SK-N-SH (cell line): Measurements from ENCODE around the gene FKRP. TPM values are rescaled to one million over a fixed set of nuclear protein-coding genes. Genes with fewer than 3 reads are reported as not detected.

Experiments
- CTCF ChIA-PET: fragments of 300-600, 350-600 bp; formaldehyde crosslinking; extraction: SDS; loops from one replicate; lab custom pipeline; 2021; lab: Yijun Ruan, JAX
- POLR2A ChIA-PET: fragments of 350-600 bp; sonication (Branson Sonifier 250); formaldehyde crosslinking; extraction: SDS; loops from one replicate; lab custom pipeline; 2020; ENCODE audit warnings: antibody characterized with exemption, inconsistent platforms; lab: Yijun Ruan, JAX
- DNase-seq: peaks from one replicate; pipeline ENCODE4 v3.0.0; 2012
- H2AFZ ChIP-seq: fragments of 200-600 bp; sonication (generic); 2 replicates; pipeline ENCODE4 v1.8.1; 2016; ENCODE audit warnings: antibody characterized with exemption, mild to moderate bottlenecking, low read depth
- H3F3A ChIP-seq: fragments of 200-600 bp; sonication (generic); replicated peaks from 2 replicates; pipeline ENCODE3; 2016; ENCODE audit warnings: antibody characterized with exemption, mild to moderate bottlenecking; ENCODE audit not compliant: insufficient read depth
- H3K27ac ChIP-seq, 2 experiments: fragments of 200-500 bp in 1 of 2; fragments of 200-600 bp in 1 of 2; sonication (Bioruptor generic) in 1 of 2; sonication (generic), shearing (Covaris generic) in 1 of 2; 2 replicates each; pipeline versions ENCODE4 v1.5.1 to v1.6.1; 2014 to 2016; ENCODE audit warnings: low read depth in 2 of 2, inconsistent platforms in 1 of 2, low read length in 1 of 2, mild to moderate bottlenecking in 1 of 2, mixed read lengths in 1 of 2
- H3K27me3 ChIP-seq: fragments of 200-600 bp; sonication (generic), shearing (Covaris generic); 2 replicates; pipeline ENCODE4 v1.6.1; 2016; ENCODE audit warnings: mixed run types; ENCODE audit not compliant: insufficient read depth
- H3K36me3 ChIP-seq, 2 experiments: fragments of 200-500 bp in 1 of 2; fragments of 200-600 bp in 1 of 2; sonication (Bioruptor generic) in 1 of 2; sonication (generic) in 1 of 2; replicated peaks in 1 of 2; 2 replicates each; pipeline versions ENCODE3 to v1.5.1; 2014 to 2016; ENCODE audit warnings: low read length in 1 of 2, mild to moderate bottlenecking in 1 of 2; ENCODE audit not compliant: insufficient read depth in 2 of 2, control insufficient read depth in 1 of 2
- H3K4me1 ChIP-seq, 2 experiments: fragments of 200-500 bp in 1 of 2; fragments of 200-600 bp in 1 of 2; sonication (Bioruptor generic) in 1 of 2; sonication (generic), shearing (Covaris generic) in 1 of 2; 2 replicates each; pipeline versions ENCODE4 v1.5.1 to v1.6.1; 2014 to 2016; ENCODE audit warnings: low read depth in 1 of 2, low read length in 1 of 2, mixed run types in 1 of 2; ENCODE audit not compliant: insufficient read depth in 2 of 2, control insufficient read depth in 1 of 2
- H3K4me2 ChIP-seq: fragments of 200-600 bp; sonication (generic), shearing (Covaris generic); 2 replicates; pipeline ENCODE4 v1.6.1; 2017; ENCODE audit warnings: mixed run types
- H3K4me3 ChIP-seq, 2 experiments: fragments of 200-500 bp in 1 of 2; fragments of 200-600 bp in 1 of 2; sonication (Bioruptor generic) in 1 of 2; sonication (generic), shearing (Covaris generic) in 1 of 2; 2 replicates each; pipeline versions ENCODE4 v1.5.1 to v1.8.1; 2014 to 2016; ENCODE audit warnings: low read depth in 2 of 2, inconsistent platforms in 1 of 2, low read length in 1 of 2, mild to moderate bottlenecking in 1 of 2, mixed read lengths in 1 of 2, moderate library complexity in 1 of 2
- H3K79me2 ChIP-seq: fragments of 200-600 bp; sonication (generic); 2 replicates; pipeline ENCODE4 v1.8.1; 2017; ENCODE audit warnings: mild to moderate bottlenecking; ENCODE audit not compliant: insufficient read depth
- H3K9ac ChIP-seq: fragments of 200-600 bp; sonication (generic); 2 replicates; pipeline ENCODE4 v1.6.1; 2017; ENCODE audit warnings: mixed run types
- H3K9me2 ChIP-seq: fragments of 200-600 bp; sonication (generic); 2 replicates; pipeline ENCODE4 v1.6.1; 2017; ENCODE audit warnings: mixed run types
- H3K9me3 ChIP-seq: fragments of 200-600 bp; sonication (generic); 2 replicates; pipeline ENCODE4 v1.6.1; 2017; ENCODE audit warnings: mixed run types, mild to moderate bottlenecking, moderate library complexity
- H4K20me1 ChIP-seq: fragments of 200-600 bp; sonication (generic); 2 replicates; pipeline ENCODE4 v1.6.1; 2017; ENCODE audit warnings: mild to moderate bottlenecking, mixed run types; ENCODE audit not compliant: insufficient read depth
- CTCF ChIP-seq: fragments of 200-600 bp; sonication (generic); IDR thresholded peaks from 2 replicates; pipeline ENCODE4 v1.6.1; 2017; ENCODE audit warnings: antibody characterized with exemption, mild to moderate bottlenecking, moderate library complexity
- ELF1 ChIP-seq: IDR thresholded peaks from 2 replicates; pipeline ENCODE4 v1.4.0; 2012
- EZH2phosphoT487 ChIP-seq: fragments of 200-600 bp; sonication (generic); IDR thresholded peaks from 2 replicates; pipeline ENCODE4 v1.6.1; 2017; ENCODE audit warnings: low read depth, mixed run types, mild to moderate bottlenecking, antibody characterized with exemption, moderate library complexity, borderline replicate concordance
- FOXJ3 ChIP-seq: sonication (generic); formaldehyde crosslinking; IDR thresholded peaks from 2 replicates; pipeline ENCODE4 v1.5.1; 2020; ENCODE audit warnings: mild to moderate bottlenecking, missing genetic modification reagents
- FOXM1 ChIP-seq: IDR thresholded peaks from 2 replicates; pipeline ENCODE4 v1.4.0; 2012; ENCODE audit warnings: low read depth, mild to moderate bottlenecking
- IRF3 ChIP-seq: fragments of 150-350 bp; IDR thresholded peaks from 2 replicates; pipeline ENCODE4 v1.6.1; 2016; ENCODE audit warnings: mild to moderate bottlenecking, low read depth, low read length
- JUND ChIP-seq: IDR thresholded peaks from 2 replicates; pipeline ENCODE4 v1.4.0; 2012
- PBX3 ChIP-seq: IDR thresholded peaks from 2 replicates; pipeline ENCODE4; 2012
- POLR2AphosphoS5 ChIP-seq: IDR thresholded peaks from 2 replicates; pipeline ENCODE4 v1.6.1; 2012; ENCODE audit warnings: low read depth, low read length
- RXRA ChIP-seq: IDR thresholded peaks from 2 replicates; pipeline ENCODE4 v1.4.0; 2012; ENCODE audit warnings: low read depth, mild to moderate bottlenecking, borderline replicate concordance
- SIN3A ChIP-seq: IDR thresholded peaks from 2 replicates; pipeline ENCODE4 v1.6.1; 2012; ENCODE audit warnings: low read depth, mild to moderate bottlenecking, low read length, moderate library complexity, borderline replicate concordance
- SMC3 ChIP-seq: IDR thresholded peaks from 2 replicates; pipeline ENCODE4 v1.6.1; 2012; ENCODE audit warnings: low read depth, low read length, improper control_type of control experiment
- TAF1 ChIP-seq: IDR thresholded peaks from 2 replicates; pipeline ENCODE4 v1.6.1; 2012; ENCODE audit warnings: low read depth, mild to moderate bottlenecking, low read length, moderate library complexity, borderline replicate concordance
- TCF12 ChIP-seq: IDR thresholded peaks from 2 replicates; pipeline ENCODE4 v1.4.0; 2012
- TEAD4 ChIP-seq: IDR thresholded peaks from 2 replicates; pipeline ENCODE4 v1.4.0; 2012; ENCODE audit warnings: mild to moderate bottlenecking, borderline replicate concordance; ENCODE audit not compliant: insufficient read depth
- whole genome bisulfite sequencing: methylation state at CpG from one replicate; pipeline ENCODE4 v1.1.6; 2017; ENCODE audit warnings: low lambda C conversion rate; 5-methylcytosine and 5-hydroxymethylcytosine counted together
- polyA plus RNA-seq, 3 experiments: library from polyadenylated mRNA; depleted of rRNA; stranded (reverse); fragments of >200 nt; gene quantifications; 2 replicates each; pipeline ENCODE4 v1.2.3, GENCODE V29; 2012

The FKRP gene
- polyA plus RNA-seq, 1 of the 3 experiments (the other 2 are of a cell fraction): 37.3 TPM

GRCh38 chr19:46785054-46785979 lies 39.5 kb downstream of the FKRP start:
- no peaks in the 10 kb centered on the region for H3K9me2 ChIP-seq
- H3K36me3 ChIP-seq: peaks cover 8 to 27% of the 10 kb centered on the region in 2 experiments
- H3K27ac ChIP-seq: peak overlapping the region in 1 of 2 experiments; percentile 92; a peak in 2 of 4 replicates
- no peak for DNase-seq
- peak overlapping the region; percentile 98 for H3K4me2 ChIP-seq
- H3K9ac ChIP-seq: peak overlapping the region; percentile 91; the same call in 1 of the 2 replicates
- TF ChIP-seq JUND (no peak), CTCF (no peak), TCF12 (no peak), PBX3 (no peak), FOXJ3 (CRISPR knock-in tag) (no peak), ELF1 (no peak), FOXM1 (no peak), SMC3 (no peak), TEAD4 (no peak), TAF1 (no peak), RXRA (no peak), POLR2AphosphoS5 (no peak)
- H4K20me1 ChIP-seq: peaks cover 9% of the 10 kb centered on the region; the same call in 1 of the 2 replicates
- H3K4me1 ChIP-seq: peaks cover 18 to 30% of the 10 kb centered on the region in 2 experiments; a peak in 3 of 4 replicates
- POLR2A ChIA-PET: interaction anchor here (0.6 kb wide), 2 partner anchors 18 to 40 kb away, joined by 3 read pairs; partner anchors contain the start of gene FKRP
- H3K27me3 ChIP-seq: no peaks in the 10 kb centered on the region
- H2AFZ ChIP-seq: no peak overlapping the region
- CTCF ChIA-PET: interaction anchor here (0.7 to 3.5 kb wide), 10 partner anchors 12 to 205 kb away, joined by 3 to 18 read pairs (median 4); partner anchors contain the start of gene DACT3
- H3K4me3 ChIP-seq: peak overlapping the region; percentile 62 to 95; a peak in 3 of 4 replicates
- H3F3A ChIP-seq: peaks cover 22% of the 10 kb centered on the region
- 84% methylated on average over 19 of the region's 19 CpGs for WGBS
- H3K79me2 ChIP-seq: peaks cover 75% of the 10 kb centered on the region
- no peaks in the 10 kb centered on the region for H3K9me3 ChIP-seq

GRCh38 chr19:46785980-46786235 lies 40.1 kb downstream of the FKRP start:
- H2AFZ ChIP-seq: no peak overlapping the region
- TF ChIP-seq FOXJ3 (CRISPR knock-in tag) (no peak), EZH2phosphoT487 (no peak), SIN3A (no peak), IRF3 (no peak), FOXM1 (no peak)
- peak overlapping the region; percentile 87 to 92 for H3K27ac ChIP-seq
- peak overlapping the region; percentile 91 for H3K9ac ChIP-seq
- H3K27me3 ChIP-seq: no peaks in the 10 kb centered on the region
- no peak for DNase-seq
- H3K4me3 ChIP-seq: peak overlapping the region; percentile 62 to 95
- CTCF ChIA-PET: interaction anchor here (0.6 to 2.3 kb wide), 5 partner anchors 13 to 83 kb away, joined by 3 to 14 read pairs (median 5); no protein-coding TSS in a partner anchor
- peaks cover 75% of the 10 kb centered on the region for H3K79me2 ChIP-seq
- H3K36me3 ChIP-seq: peaks cover 8 to 24% of the 10 kb centered on the region in 2 experiments
- POLR2A ChIA-PET: interaction anchor here (0.6 kb wide), 1 partner anchor 40 kb away, joined by 3 read pairs; the partner anchor contains the start of gene FKRP
- peaks cover 9% of the 10 kb centered on the region; the same call in 1 of the 2 replicates for H4K20me1 ChIP-seq
- H3K4me1 ChIP-seq: peaks cover 18 to 30% of the 10 kb centered on the region in 2 experiments; a peak in 3 of 4 replicates
- no peaks in the 10 kb centered on the region for H3K9me3 ChIP-seq
- peaks cover 22% of the 10 kb centered on the region for H3F3A ChIP-seq
- H3K4me2 ChIP-seq: peak overlapping the region; percentile 98
- 62% methylated on average over 4 of the region's 4 CpGs for whole genome bisulfite sequencing
- no peaks in the 10 kb centered on the region for H3K9me2 ChIP-seq
